ENCODE results near the gene MVB12A. TPM values are rescaled to one million over a fixed set of nuclear protein-coding genes. Genes with fewer than 3 reads are reported as not detected.

The MVB12A gene
- polyA plus RNA-seq, 4 donors, result 57.5 to 117 (median 78.1) TPM

DNA sequence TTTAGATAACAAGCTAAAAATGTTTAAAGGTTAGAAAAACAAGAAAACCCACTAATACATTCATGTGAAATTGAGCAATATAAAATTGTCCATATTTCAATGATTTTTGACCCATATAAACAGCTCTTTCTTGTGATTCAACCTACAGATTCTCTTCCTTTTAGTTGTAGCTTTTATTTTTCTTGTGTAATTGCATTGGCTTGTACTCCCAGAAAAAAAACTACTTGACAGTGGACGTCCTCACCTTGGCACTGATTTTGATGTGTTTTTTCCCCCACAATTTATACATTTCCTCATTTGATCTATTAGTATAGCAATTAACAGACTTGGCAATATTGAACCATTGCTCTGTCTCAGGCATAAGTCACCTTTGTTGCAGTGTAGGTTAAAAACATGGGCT lies 30.6 kb upstream of the MVB12A start:
- Histone ChIP-seq H3K27me3 (ENCODE audit: control insufficient read depth in 3 of 3, insufficient read depth in 3 of 3, low read length in 3 of 3) (peaks cover 0 to 39% (median 0%) of the 10 kb centered on the region in 3 donors), H3K27ac (ENCODE audit: low read depth in 1 of 3, low read length in 2 of 3) (no peak overlapping the region), H3K36me3 (ENCODE audit: control insufficient read depth in 3 of 3, insufficient read depth in 2 of 3, low read depth in 1 of 3, low read length in 3 of 3) (no peaks in the 10 kb centered on the region), H3K4me1 (ENCODE audit: control insufficient read depth in 3 of 3, insufficient read depth in 2 of 3, low read depth in 1 of 3, low read length in 2 of 3) (peaks cover 0 to 12% (median 5%) of the 10 kb centered on the region in 3 donors), H3K9me3 (ENCODE audit: control insufficient read depth in 2 of 2, insufficient read depth in 1 of 2, low read depth in 1 of 2, low read length in 1 of 2) (peaks cover 0 to 13% of the 10 kb centered on the region in 2 donors), H3K4me3 (ENCODE audit: low read depth in 1 of 3, low read length in 3 of 3) (no peak overlapping the region)
- WGBS, 3 donors, result 11 to 56% (median 31%) methylated on average over 1 of the region's 1 CpG
- FAIRE-seq (no peak), DNase-seq (no peak)

DNA sequence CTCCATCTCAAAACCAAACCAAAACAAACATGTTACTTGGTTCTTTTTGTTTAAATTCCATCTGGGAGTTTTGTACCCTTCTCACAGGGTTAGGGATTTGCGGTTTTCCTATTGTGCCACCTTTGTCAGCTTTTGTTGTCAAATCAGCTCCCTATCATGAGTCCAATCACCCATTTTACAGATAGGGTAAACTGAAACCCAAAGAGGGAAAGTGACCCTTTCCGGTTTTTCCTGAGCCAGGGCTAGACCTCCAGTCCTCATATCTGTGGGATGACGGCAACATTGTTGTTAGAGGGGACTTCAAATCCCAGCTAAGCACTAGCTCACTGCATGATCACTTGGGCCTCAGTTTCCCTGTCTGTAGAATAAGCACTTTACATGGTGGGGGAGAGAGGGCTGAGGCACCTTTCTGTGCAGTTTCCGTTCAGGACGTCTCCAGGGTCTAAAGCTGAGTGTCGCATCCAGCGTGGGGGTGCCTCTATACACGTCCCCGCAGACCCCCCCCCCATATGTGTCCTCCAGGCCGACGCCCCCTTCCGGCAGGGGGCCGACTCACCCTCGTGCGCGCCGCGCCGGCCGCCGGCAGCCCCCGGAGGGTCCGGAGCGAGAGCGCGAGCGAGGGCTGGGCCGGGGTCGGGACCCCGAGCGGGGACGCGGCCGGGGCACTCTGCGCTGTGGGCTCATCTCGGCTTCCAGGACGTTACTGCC lies 29.7 kb upstream of the MVB12A start:
- H3K36me3 ChIP-seq (ENCODE audit: control insufficient read depth in 3 of 3, insufficient read depth in 2 of 3, low read depth in 1 of 3, low read length in 3 of 3), result no peaks in the 10 kb centered on the region
- peak overlapping the region in 1 of 3 donors; percentile 56 for H3K4me3 ChIP-seq (ENCODE audit: low read depth in 1 of 3, low read length in 3 of 3)
- WGBS, 3 donors, result 8 to 16% (median 14%) methylated on average over 21 to 37 of the region's 37 CpGs
- H3K27ac ChIP-seq (ENCODE audit: low read depth in 1 of 3, low read length in 2 of 3), result no peak overlapping the region
- peaks cover 0 to 13% of the 10 kb centered on the region in 2 donors for H3K9me3 ChIP-seq (ENCODE audit: control insufficient read depth in 2 of 2, insufficient read depth in 1 of 2, low read depth in 1 of 2, low read length in 1 of 2)
- no peak for FAIRE-seq
- H3K27me3 ChIP-seq (ENCODE audit: control insufficient read depth in 3 of 3, insufficient read depth in 3 of 3, low read length in 3 of 3), result peaks cover 0 to 44% (median 0%) of the 10 kb centered on the region in 3 donors
- DNase-seq, result no peak
- peaks cover 0 to 12% (median 5%) of the 10 kb centered on the region in 3 donors for H3K4me1 ChIP-seq (ENCODE audit: control insufficient read depth in 3 of 3, insufficient read depth in 2 of 3, low read depth in 1 of 3, low read length in 2 of 3)

DNA sequence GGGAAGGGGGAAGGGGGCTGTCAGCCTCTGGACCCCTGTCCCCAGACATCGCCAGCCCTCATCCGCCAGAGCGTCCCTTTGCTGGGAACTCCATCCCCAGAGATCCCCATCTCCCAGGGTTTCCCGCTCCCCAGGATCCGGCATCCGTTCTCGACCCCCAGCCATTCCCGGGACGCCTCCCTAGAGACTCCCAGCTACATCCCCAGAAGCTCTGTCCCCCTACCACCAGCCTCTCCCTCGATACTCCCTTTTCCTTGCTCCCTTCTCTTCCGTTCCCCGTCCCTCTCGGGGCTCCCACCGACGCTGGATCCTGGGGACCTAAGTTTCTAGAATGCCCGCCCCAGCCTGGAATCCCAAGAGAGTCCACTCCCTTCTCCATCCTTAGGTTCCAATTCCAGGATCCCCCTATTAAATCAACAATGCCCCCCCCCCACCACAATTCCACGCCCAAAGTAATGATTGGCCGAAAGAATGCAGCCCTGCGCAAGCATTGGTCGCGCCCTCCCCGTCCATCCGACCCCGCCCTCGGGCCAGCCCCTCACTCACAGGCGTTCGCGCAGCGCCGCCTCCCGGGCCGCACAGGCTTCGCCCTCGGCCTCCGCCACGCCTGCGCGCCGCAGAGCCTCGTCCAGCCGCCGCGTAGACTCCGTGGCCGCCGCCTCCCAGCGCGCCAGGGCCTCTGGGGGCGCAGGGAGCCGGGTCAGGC lies 29.0 kb upstream of the MVB12A start:
- DNase-seq, result peak; percentile 80 to 93
- H3K27ac ChIP-seq (ENCODE audit: low read depth in 1 of 3, low read length in 2 of 3), result no peak overlapping the region
- FAIRE-seq, result no peak
- peak overlapping the region in 2 of 3 donors; percentile 33 to 56 for H3K4me3 ChIP-seq (ENCODE audit: low read depth in 1 of 3, low read length in 3 of 3)
- WGBS, 3 donors, result 1 to 2% (median 1%) methylated on average over 39 to 50 of the region's 50 CpGs
- peaks cover 0 to 49% (median 0%) of the 10 kb centered on the region in 3 donors for H3K27me3 ChIP-seq (ENCODE audit: control insufficient read depth in 3 of 3, insufficient read depth in 3 of 3, low read length in 3 of 3)
- no peaks in the 10 kb centered on the region for H3K36me3 ChIP-seq (ENCODE audit: control insufficient read depth in 3 of 3, insufficient read depth in 2 of 3, low read depth in 1 of 3, low read length in 3 of 3)
- peaks cover 0 to 13% of the 10 kb centered on the region in 2 donors for H3K9me3 ChIP-seq (ENCODE audit: control insufficient read depth in 2 of 2, insufficient read depth in 1 of 2, low read depth in 1 of 2, low read length in 1 of 2)
- H3K4me1 ChIP-seq (ENCODE audit: control insufficient read depth in 3 of 3, insufficient read depth in 2 of 3, low read depth in 1 of 3, low read length in 2 of 3), result peaks cover 0 to 12% (median 5%) of the 10 kb centered on the region in 3 donors

DNA sequence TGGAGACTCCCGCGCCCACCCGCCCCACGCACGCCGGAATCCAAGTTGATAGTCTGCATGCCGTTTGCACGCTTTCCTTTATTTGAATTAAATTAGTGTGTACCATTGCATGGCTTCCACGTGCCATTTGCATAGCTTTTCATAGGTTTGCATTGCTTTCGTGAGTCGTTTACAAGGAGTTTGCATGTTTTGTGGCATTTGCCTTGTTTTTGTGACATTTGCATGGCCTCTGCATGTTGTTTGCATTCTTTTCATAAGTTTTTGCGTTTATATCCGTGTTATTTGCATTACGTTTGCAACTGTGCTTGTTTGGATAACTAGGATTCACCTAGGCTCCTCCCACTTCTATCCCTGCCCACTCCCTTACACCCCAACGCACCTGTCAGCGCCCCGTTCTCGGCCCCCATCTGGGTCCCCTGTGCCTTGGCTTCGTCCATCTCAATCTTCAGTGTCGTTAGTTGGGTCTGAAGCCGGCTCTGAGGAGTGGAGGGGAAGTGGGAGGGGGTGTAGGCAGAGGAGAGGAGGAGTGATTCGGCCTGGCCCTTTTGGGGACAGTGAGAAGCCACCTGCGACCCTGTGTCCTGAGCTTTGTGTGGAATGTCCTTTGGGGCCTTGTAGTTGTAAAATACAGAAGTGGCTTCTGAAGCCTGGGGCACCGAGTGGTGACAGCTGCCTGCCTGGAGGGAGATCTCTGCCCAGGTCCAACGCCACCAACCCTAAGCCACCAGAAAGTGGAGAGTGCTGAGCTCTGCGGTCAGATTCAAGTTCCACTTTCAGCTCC lies 28.3 kb upstream of the MVB12A start:
- WGBS, 3 donors, result 4 to 10% (median 4%) methylated on average over 25 to 26 of the region's 26 CpGs
- Histone ChIP-seq H3K4me3 (ENCODE audit: low read depth in 1 of 3, low read length in 3 of 3) (peak overlapping the region in 2 of 3 donors; percentile 33 to 36), H3K27ac (ENCODE audit: low read depth in 1 of 3, low read length in 2 of 3) (peak overlapping the region in 1 of 3 donors; percentile 64), H3K27me3 (ENCODE audit: control insufficient read depth in 3 of 3, insufficient read depth in 3 of 3, low read length in 3 of 3) (peaks cover 0 to 49% (median 0%) of the 10 kb centered on the region in 3 donors), H3K9me3 (ENCODE audit: control insufficient read depth in 2 of 2, insufficient read depth in 1 of 2, low read depth in 1 of 2, low read length in 1 of 2) (peaks cover 0 to 13% of the 10 kb centered on the region in 2 donors), H3K4me1 (ENCODE audit: control insufficient read depth in 3 of 3, insufficient read depth in 2 of 3, low read depth in 1 of 3, low read length in 2 of 3) (peaks cover 0 to 12% (median 5%) of the 10 kb centered on the region in 3 donors), H3K36me3 (ENCODE audit: control insufficient read depth in 3 of 3, insufficient read depth in 2 of 3, low read depth in 1 of 3, low read length in 3 of 3) (no peaks in the 10 kb centered on the region)
- DNase-seq (no peak), FAIRE-seq (no peak)

DNA sequence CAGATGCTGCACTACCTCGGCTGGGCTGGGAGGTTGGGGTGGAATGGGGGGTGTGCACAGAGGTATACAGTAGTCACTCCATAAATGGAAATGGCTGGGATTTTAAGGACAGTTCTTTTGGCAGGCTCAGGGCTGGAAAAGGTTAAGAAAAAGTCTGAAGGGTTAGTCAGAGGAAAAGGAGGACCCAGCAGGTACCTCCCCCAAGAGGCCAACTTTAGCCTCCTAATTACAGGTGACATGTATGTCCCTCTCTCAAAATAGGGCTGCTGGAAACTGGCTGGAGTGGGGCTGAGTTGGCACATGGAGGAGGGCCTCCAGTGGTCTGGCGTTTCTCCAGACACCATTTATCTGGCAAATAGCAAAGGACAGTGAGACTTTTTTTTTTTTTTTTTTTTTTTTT lies 26.8 kb upstream of the MVB12A start:
- DNase-seq, result no peak
- Histone ChIP-seq H3K27me3 (ENCODE audit: control insufficient read depth in 3 of 3, insufficient read depth in 3 of 3, low read length in 3 of 3) (peaks cover 0 to 49% (median 0%) of the 10 kb centered on the region in 3 donors), H3K36me3 (ENCODE audit: control insufficient read depth in 3 of 3, insufficient read depth in 2 of 3, low read depth in 1 of 3, low read length in 3 of 3) (no peaks in the 10 kb centered on the region), H3K4me3 (ENCODE audit: low read depth in 1 of 3, low read length in 3 of 3) (no peak overlapping the region), H3K9me3 (ENCODE audit: control insufficient read depth in 2 of 2, insufficient read depth in 1 of 2, low read depth in 1 of 2, low read length in 1 of 2) (peaks cover 0 to 13% of the 10 kb centered on the region in 2 donors), H3K27ac (ENCODE audit: low read depth in 1 of 3, low read length in 2 of 3) (no peak overlapping the region), H3K4me1 (ENCODE audit: control insufficient read depth in 3 of 3, insufficient read depth in 2 of 3, low read depth in 1 of 3, low read length in 2 of 3) (peaks cover 0 to 12% (median 5%) of the 10 kb centered on the region in 3 donors)
- FAIRE-seq, result no peak
- 31 to 41% (median 37%) methylated on average over 2 of the region's 2 CpGs for WGBS, 3 donors

DNA sequence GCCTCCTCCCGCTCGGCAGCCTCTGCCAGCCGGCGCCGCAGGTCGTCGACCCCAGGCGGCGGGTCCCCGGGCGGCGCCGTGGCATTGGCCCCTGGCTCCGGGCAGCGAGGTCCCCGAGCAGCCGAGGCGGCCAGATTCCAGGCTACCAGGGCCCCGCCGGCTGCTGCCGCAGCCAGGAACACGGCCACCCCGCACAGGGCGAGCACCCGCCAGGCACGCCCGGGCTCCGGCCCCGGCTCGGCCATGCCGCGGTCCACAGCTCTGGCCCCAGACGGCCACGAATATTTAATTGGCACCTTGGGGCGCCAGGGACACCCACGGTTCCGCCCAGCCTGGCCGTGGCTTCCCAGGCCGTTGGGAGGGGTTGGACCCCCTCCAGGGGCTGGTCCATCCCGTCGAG lies 25.9 kb upstream of the MVB12A start, which contains the start of gene CCDC194:
Gene CCDC194 (minus strand): TSS at position 283 of the 400 bp plus-strand sequence. CDS start 38 bp downstream, at position 245.
- Histone ChIP-seq H3K4me1 (ENCODE audit: control insufficient read depth in 3 of 3, insufficient read depth in 2 of 3, low read depth in 1 of 3, low read length in 2 of 3) (peaks cover 0 to 12% (median 5%) of the 10 kb centered on the region in 3 donors), H3K27me3 (ENCODE audit: control insufficient read depth in 3 of 3, insufficient read depth in 3 of 3, low read length in 3 of 3) (peaks cover 0 to 49% (median 0%) of the 10 kb centered on the region in 3 donors), H3K36me3 (ENCODE audit: control insufficient read depth in 3 of 3, insufficient read depth in 2 of 3, low read depth in 1 of 3, low read length in 3 of 3) (peaks cover 0 to under 1% (median 0%) of the 10 kb centered on the region in 3 donors), H3K9me3 (ENCODE audit: control insufficient read depth in 2 of 2, insufficient read depth in 1 of 2, low read depth in 1 of 2, low read length in 1 of 2) (peaks cover 0 to 7% of the 10 kb centered on the region in 2 donors), H3K4me3 (ENCODE audit: low read depth in 1 of 3, low read length in 3 of 3) (no peak within 1 kb of the TSS), H3K27ac (ENCODE audit: low read depth in 1 of 3, low read length in 2 of 3) (peak within 1 kb of the TSS in 1 of 3 donors; percentile 28)
- no peak for FAIRE-seq
- DNase-seq, result no peak
- WGBS, 3 donors, result 19 to 32% (median 25%) methylated on average over 21 to 41 of the region's 41 CpGs

DNA sequence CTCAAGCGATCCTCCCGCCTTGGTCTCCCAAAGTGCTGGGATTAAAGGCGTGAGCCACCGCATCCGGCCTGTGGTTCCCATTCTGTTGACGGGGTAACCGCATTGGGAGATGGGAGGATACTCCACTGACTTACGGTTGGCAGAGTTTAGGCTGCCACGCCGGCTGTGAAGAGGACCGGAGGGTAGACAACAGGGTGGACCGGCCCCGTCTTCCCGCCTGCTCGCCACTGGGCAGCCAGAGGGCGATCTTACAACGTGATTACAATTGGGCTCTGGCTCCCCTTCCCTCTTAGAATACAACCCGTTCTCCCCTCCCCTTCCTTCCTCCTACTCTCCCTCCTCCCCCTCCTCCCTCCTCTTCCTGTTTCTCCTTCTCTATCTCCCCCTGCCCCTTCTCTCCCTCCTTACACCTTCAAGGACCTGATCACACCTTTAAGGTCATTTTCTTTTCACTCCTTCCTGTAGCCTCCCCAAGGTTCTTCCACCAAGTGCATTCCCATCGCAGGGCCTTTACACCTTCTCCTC lies 24.9 kb upstream of the MVB12A start:
- whole genome bisulfite sequencing, 3 donors, result 20 to 23% (median 21%) methylated on average over 19 of the region's 19 CpGs
- peak in 1 of 2 donors; percentile 57 for DNase-seq
- H3K9me3 ChIP-seq (ENCODE audit: control insufficient read depth in 2 of 2, insufficient read depth in 1 of 2, low read depth in 1 of 2, low read length in 1 of 2), result peaks cover 0 to 2% of the 10 kb centered on the region in 2 donors
- peak overlapping the region in 1 of 3 donors; percentile 28 for H3K27ac ChIP-seq (ENCODE audit: low read depth in 1 of 3, low read length in 2 of 3)
- H3K36me3 ChIP-seq (ENCODE audit: control insufficient read depth in 3 of 3, insufficient read depth in 2 of 3, low read depth in 1 of 3, low read length in 3 of 3), result peaks cover 0 to 2% (median 0%) of the 10 kb centered on the region in 3 donors
- peaks cover 0 to 12% (median 5%) of the 10 kb centered on the region in 3 donors for H3K4me1 ChIP-seq (ENCODE audit: control insufficient read depth in 3 of 3, insufficient read depth in 2 of 3, low read depth in 1 of 3, low read length in 2 of 3)
- H3K4me3 ChIP-seq (ENCODE audit: low read depth in 1 of 3, low read length in 3 of 3), result no peak overlapping the region
- no peak for FAIRE-seq
- peaks cover 0 to 43% (median 0%) of the 10 kb centered on the region in 3 donors for H3K27me3 ChIP-seq (ENCODE audit: control insufficient read depth in 3 of 3, insufficient read depth in 3 of 3, low read length in 3 of 3)
